Measurements from ENCODE around the gene RAPGEF1.
"Not testable (repeated sequence)": the region's sequence is repeated elsewhere in the genome, so short reads cannot be mapped to it uniquely, and the experiment has no call there.

The RAPGEF1 gene

GRCh38 chr9:131739959-131740648 lies at the start of gene RAPGEF1:
RAPGEF1 (minus strand) TSS chr9:131740076; CDS start chr9:131739830, 246 bp downstream.
- in situ Hi-C loops (cut with MboI; ENCODE audit: low sequenced_read_pairs), result loop anchor here (5.0 to 10.0 kb wide), 2 partner anchors 148 to 385 kb away; no protein-coding TSS in a partner anchor

- in situ Hi-C loops (cut with MboI; ENCODE audit: low sequenced_read_pairs), result no loop called here
Measured at GRCh38 chr9:131788851-131789250, 49.0 kb upstream of the RAPGEF1 start.

- in situ Hi-C loops (cut with MboI; ENCODE audit: low sequenced_read_pairs), result no loop called here
Measured at GRCh38 chr9:131787838-131788237, 48.0 kb upstream of the RAPGEF1 start.

GRCh38 chr9:131784748-131785501 lies 45.0 kb upstream of the RAPGEF1 start:
- in situ Hi-C loops (cut with MboI; ENCODE audit: low sequenced_read_pairs), result no loop called here

- in situ Hi-C loops (cut with MboI; ENCODE audit: low sequenced_read_pairs), result no loop called here
Measured at GRCh38 chr9:131781069-131781468, 41.2 kb upstream of the RAPGEF1 start.

- in situ Hi-C loops (cut with MboI; ENCODE audit: low sequenced_read_pairs), result no loop called here
Measured at GRCh38 chr9:131776473-131776872, 36.6 kb upstream of the RAPGEF1 start.

- in situ Hi-C loops (cut with MboI; ENCODE audit: low sequenced_read_pairs), result no loop called here
Measured at GRCh38 chr9:131776036-131776435, 36.2 kb upstream of the RAPGEF1 start.

- in situ Hi-C loops (cut with MboI; ENCODE audit: low sequenced_read_pairs), result no loop called here
Measured at GRCh38 chr9:131774636-131775035, 34.8 kb upstream of the RAPGEF1 start.

- in situ Hi-C loops (cut with MboI; ENCODE audit: low sequenced_read_pairs), result no loop called here
Measured at GRCh38 chr9:131773911-131774379, 34.1 kb upstream of the RAPGEF1 start.

- in situ Hi-C loops (cut with MboI; ENCODE audit: low sequenced_read_pairs), result no loop called here
Measured at GRCh38 chr9:131772940-131773339, 33.1 kb upstream of the RAPGEF1 start.

- in situ Hi-C loops (cut with MboI; ENCODE audit: low sequenced_read_pairs), result no loop called here
Measured at GRCh38 chr9:131771646-131772045, 31.8 kb upstream of the RAPGEF1 start.

- in situ Hi-C loops (cut with MboI; ENCODE audit: low sequenced_read_pairs), result no loop called here
Measured at GRCh38 chr9:131769361-131769760, 29.5 kb upstream of the RAPGEF1 start.

GRCh38 chr9:131764568-131764967 lies 24.7 kb upstream of the RAPGEF1 start:
- in situ Hi-C loops (cut with MboI; ENCODE audit: low sequenced_read_pairs), result loop anchor here (5.0 kb wide), 1 partner anchor 488 kb away; no protein-coding TSS in a partner anchor

GRCh38 chr9:131762356-131762932 lies 22.6 kb upstream of the RAPGEF1 start:
- in situ Hi-C loops (cut with MboI; ENCODE audit: low sequenced_read_pairs), result loop anchor here (5.0 kb wide), 1 partner anchor 490 kb away; no protein-coding TSS in a partner anchor

GRCh38 chr9:131759017-131759647 lies 19.3 kb upstream of the RAPGEF1 start:
- in situ Hi-C loops (cut with MboI; ENCODE audit: low sequenced_read_pairs), result no loop called here

GRCh38 chr9:131757549-131757948 lies 17.7 kb upstream of the RAPGEF1 start:
- in situ Hi-C loops (cut with MboI; ENCODE audit: low sequenced_read_pairs), result no loop called here

- in situ Hi-C loops (cut with MboI; ENCODE audit: low sequenced_read_pairs), result no loop called here
Measured at GRCh38 chr9:131755541-131756198, 15.8 kb upstream of the RAPGEF1 start.

GRCh38 chr9:131754846-131755245 lies 15.0 kb upstream of the RAPGEF1 start:
- in situ Hi-C loops (cut with MboI; ENCODE audit: low sequenced_read_pairs), result no loop called here

- in situ Hi-C loops (cut with MboI; ENCODE audit: low sequenced_read_pairs), result not testable (repeated sequence)
Measured at GRCh38 chr9:131753751-131754150, 13.9 kb upstream of the RAPGEF1 start.

GRCh38 chr9:131752231-131752884 lies 12.5 kb upstream of the RAPGEF1 start:
- in situ Hi-C loops (cut with MboI; ENCODE audit: low sequenced_read_pairs), result no loop called here

All from HL-60/S4 (cell line).